Measurements from ENCODE around the gene PERM1. TPM values are rescaled to one million over a fixed set of nuclear protein-coding genes. Genes with fewer than 3 reads are reported as not detected.

PERM1 gene
- total and polyA plus RNA-seq, 2 of the 13 experiments (the other 11 are each of a cell fraction or from before 2014, with no cell fraction given) = 0.04 to 0.29 TPM

GRCh38 chr1:938711-939489 lies 43.0 kb downstream of the PERM1 start (continued):
- no peak for TF ChIP-seq CREB1 (IDR thresholded peaks at IDR 0.05)
- no peak for TF ChIP-seq CREB1 (CRISPR knock-in tag; IDR thresholded peaks at IDR 0.05)
- TF ChIP-seq FOSL2 (CRISPR knock-in tag; IDR thresholded peaks at IDR 0.05) = no peak
- TF ChIP-seq, protein P1, sequence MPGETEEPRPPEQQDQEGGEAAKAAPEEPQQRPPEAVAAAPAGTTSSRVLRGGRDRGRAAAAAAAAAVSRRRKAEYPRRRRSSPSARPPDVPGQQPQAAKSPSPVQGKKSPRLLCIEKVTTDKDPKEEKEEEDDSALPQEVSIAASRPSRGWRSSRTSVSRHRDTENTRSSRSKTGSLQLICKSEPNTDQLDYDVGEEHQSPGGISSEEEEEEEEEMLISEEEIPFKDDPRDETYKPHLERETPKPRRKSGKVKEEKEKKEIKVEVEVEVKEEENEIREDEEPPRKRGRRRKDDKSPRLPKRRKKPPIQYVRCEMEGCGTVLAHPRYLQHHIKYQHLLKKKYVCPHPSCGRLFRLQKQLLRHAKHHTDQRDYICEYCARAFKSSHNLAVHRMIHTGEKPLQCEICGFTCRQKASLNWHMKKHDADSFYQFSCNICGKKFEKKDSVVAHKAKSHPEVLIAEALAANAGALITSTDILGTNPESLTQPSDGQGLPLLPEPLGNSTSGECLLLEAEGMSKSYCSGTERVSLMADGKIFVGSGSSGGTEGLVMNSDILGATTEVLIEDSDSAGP (CRISPR knock-in tag; IDR thresholded peaks at IDR 0.05; ENCODE audit: borderline replicate concordance) = no peak
- no peak for TF ChIP-seq SCMH1 (CRISPR knock-in tag; IDR thresholded peaks at IDR 0.05; ENCODE audit: borderline replicate concordance)
- no peak for TF ChIP-seq ZNF569 (CRISPR knock-in tag; IDR thresholded peaks at IDR 0.05; ENCODE audit: borderline replicate concordance)
- TF ChIP-seq, protein P2, sequence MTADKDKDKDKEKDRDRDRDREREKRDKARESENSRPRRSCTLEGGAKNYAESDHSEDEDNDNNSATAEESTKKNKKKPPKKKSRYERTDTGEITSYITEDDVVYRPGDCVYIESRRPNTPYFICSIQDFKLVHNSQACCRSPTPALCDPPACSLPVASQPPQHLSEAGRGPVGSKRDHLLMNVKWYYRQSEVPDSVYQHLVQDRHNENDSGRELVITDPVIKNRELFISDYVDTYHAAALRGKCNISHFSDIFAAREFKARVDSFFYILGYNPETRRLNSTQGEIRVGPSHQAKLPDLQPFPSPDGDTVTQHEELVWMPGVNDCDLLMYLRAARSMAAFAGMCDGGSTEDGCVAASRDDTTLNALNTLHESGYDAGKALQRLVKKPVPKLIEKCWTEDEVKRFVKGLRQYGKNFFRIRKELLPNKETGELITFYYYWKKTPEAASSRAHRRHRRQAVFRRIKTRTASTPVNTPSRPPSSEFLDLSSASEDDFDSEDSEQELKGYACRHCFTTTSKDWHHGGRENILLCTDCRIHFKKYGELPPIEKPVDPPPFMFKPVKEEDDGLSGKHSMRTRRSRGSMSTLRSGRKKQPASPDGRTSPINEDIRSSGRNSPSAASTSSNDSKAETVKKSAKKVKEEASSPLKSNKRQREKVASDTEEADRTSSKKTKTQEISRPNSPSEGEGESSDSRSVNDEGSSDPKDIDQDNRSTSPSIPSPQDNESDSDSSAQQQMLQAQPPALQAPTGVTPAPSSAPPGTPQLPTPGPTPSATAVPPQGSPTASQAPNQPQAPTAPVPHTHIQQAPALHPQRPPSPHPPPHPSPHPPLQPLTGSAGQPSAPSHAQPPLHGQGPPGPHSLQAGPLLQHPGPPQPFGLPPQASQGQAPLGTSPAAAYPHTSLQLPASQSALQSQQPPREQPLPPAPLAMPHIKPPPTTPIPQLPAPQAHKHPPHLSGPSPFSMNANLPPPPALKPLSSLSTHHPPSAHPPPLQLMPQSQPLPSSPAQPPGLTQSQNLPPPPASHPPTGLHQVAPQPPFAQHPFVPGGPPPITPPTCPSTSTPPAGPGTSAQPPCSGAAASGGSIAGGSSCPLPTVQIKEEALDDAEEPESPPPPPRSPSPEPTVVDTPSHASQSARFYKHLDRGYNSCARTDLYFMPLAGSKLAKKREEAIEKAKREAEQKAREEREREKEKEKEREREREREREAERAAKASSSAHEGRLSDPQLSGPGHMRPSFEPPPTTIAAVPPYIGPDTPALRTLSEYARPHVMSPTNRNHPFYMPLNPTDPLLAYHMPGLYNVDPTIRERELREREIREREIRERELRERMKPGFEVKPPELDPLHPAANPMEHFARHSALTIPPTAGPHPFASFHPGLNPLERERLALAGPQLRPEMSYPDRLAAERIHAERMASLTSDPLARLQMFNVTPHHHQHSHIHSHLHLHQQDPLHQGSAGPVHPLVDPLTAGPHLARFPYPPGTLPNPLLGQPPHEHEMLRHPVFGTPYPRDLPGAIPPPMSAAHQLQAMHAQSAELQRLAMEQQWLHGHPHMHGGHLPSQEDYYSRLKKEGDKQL (CRISPR knock-in tag; IDR thresholded peaks at IDR 0.05; ENCODE audit: low read depth) = no peak
